Neural progenitor cell (in vitro differentiated cells): ENCODE measurements around the gene CRELD2. TPM values are rescaled to one million over a fixed set of nuclear protein-coding genes. Genes with fewer than 3 reads are reported as not detected.

Experiments
- DNase-seq: peaks from one replicate; pipeline ENCODE4 v3.0.0-alpha.2; 2016; ENCODE audit warnings: low spot score
- H2AFZ ChIP-seq: fragments of 200-600 bp; sonication (generic); replicated peaks from 2 replicates; pipeline ENCODE4 v1.6.1; 2016; ENCODE audit warnings: antibody characterized with exemption
- H3F3A ChIP-seq: fragments of 200-600 bp; sonication (generic); 2 replicates; pipeline ENCODE4 v1.6.1; 2016; ENCODE audit warnings: antibody characterized with exemption, low read depth
- H3K27ac ChIP-seq: fragments of 200-600 bp; sonication (generic); 2 replicates; pipeline ENCODE4 v1.5.1; 2016; ENCODE audit warnings: mild to moderate bottlenecking
- H3K27me3 ChIP-seq: fragments of 200-600 bp; sonication (generic); 2 replicates; pipeline ENCODE4 v1.6.1; 2016; ENCODE audit warnings: mild to moderate bottlenecking, moderate library complexity
- H3K36me3 ChIP-seq: fragments of 200-600 bp; sonication (generic); 2 replicates; pipeline ENCODE4 v1.5.1; 2016
- H3K4me1 ChIP-seq: fragments of 200-600 bp; sonication (generic); 2 replicates; pipeline ENCODE4 v1.6.1; 2016; ENCODE audit warnings: mixed run types
- H3K4me2 ChIP-seq: fragments of 200-600 bp; sonication (generic); 2 replicates; pipeline ENCODE4 v1.6.1; 2016
- H3K4me3 ChIP-seq: fragments of 200-600 bp; sonication (generic); 2 replicates; pipeline ENCODE4 v1.5.1; 2016
- H3K79me2 ChIP-seq: fragments of 200-600 bp; sonication (generic); 2 replicates; pipeline ENCODE4 v1.6.1; 2016; ENCODE audit warnings: low read depth
- H3K9ac ChIP-seq: fragments of 200-600 bp; sonication (generic); 2 replicates; pipeline ENCODE4 v1.6.1; 2016
- H3K9me3 ChIP-seq: fragments of 200-600 bp; sonication (generic); 2 replicates; pipeline ENCODE4 v1.5.1; 2016; ENCODE audit warnings: low read depth
- H4K20me1 ChIP-seq: fragments of 200-600 bp; sonication (generic); 2 replicates; pipeline ENCODE4 v1.6.1; 2016; ENCODE audit warnings: low read depth
- H3K27ac Mint-ChIP-seq: 3 replicates; pipeline ENCODE4 v1.8.0; 2021; ENCODE audit warnings: mixed read lengths
- H3K27me3 Mint-ChIP-seq: 2 replicates; pipeline ENCODE4 v1.8.0; 2022; ENCODE audit warnings: low read depth, mild to moderate bottlenecking, inconsistent platforms, moderate library complexity, mixed read lengths; ENCODE audit not compliant: insufficient read depth
- H3K36me3 Mint-ChIP-seq: 3 replicates; pipeline ENCODE4 v1.8.0; 2021; ENCODE audit warnings: mixed read lengths
- H3K4me1 Mint-ChIP-seq: 3 replicates; pipeline ENCODE4 v1.8.0; 2021; ENCODE audit warnings: mixed read lengths
- H3K4me3 Mint-ChIP-seq: 3 replicates; pipeline ENCODE4 v1.8.0; 2021; ENCODE audit warnings: mild to moderate bottlenecking, moderate library complexity, mixed read lengths
- H3K9me3 Mint-ChIP-seq: 3 replicates; pipeline ENCODE4 v1.8.0; 2020; ENCODE audit warnings: mixed read lengths
- EZH2 ChIP-seq: fragments of 200-600 bp; sonication (generic); IDR thresholded peaks from 2 replicates; pipeline ENCODE4 v1.6.1; 2017; ENCODE audit warnings: antibody characterized with exemption, mild to moderate bottlenecking, moderate library complexity
- EZH2phosphoT487 ChIP-seq: fragments of 200-600 bp; sonication (generic); IDR thresholded peaks from 2 replicates; pipeline ENCODE4 v1.6.1; 2017; ENCODE audit warnings: antibody characterized with exemption
- total RNA-seq: library from RNA; depleted of rRNA; stranded (reverse); fragments of >200 nt; gene quantifications from 2 replicates; pipeline ENCODE4 v1.2.3, GENCODE V29; 2015; ENCODE audit warnings: low replicate concordance
- TF ChIP-seq, protein P1 (sequence below): fragments of 200-600 bp; sonication (generic); IDR thresholded peaks from 2 replicates; pipeline ENCODE4 v1.5.1; 2017; ENCODE audit warnings: antibody characterized with exemption, mild to moderate bottlenecking

Gene CRELD2
- total RNA-seq, 1 donor from 2014 or later: 12.2 TPM

DNA sequence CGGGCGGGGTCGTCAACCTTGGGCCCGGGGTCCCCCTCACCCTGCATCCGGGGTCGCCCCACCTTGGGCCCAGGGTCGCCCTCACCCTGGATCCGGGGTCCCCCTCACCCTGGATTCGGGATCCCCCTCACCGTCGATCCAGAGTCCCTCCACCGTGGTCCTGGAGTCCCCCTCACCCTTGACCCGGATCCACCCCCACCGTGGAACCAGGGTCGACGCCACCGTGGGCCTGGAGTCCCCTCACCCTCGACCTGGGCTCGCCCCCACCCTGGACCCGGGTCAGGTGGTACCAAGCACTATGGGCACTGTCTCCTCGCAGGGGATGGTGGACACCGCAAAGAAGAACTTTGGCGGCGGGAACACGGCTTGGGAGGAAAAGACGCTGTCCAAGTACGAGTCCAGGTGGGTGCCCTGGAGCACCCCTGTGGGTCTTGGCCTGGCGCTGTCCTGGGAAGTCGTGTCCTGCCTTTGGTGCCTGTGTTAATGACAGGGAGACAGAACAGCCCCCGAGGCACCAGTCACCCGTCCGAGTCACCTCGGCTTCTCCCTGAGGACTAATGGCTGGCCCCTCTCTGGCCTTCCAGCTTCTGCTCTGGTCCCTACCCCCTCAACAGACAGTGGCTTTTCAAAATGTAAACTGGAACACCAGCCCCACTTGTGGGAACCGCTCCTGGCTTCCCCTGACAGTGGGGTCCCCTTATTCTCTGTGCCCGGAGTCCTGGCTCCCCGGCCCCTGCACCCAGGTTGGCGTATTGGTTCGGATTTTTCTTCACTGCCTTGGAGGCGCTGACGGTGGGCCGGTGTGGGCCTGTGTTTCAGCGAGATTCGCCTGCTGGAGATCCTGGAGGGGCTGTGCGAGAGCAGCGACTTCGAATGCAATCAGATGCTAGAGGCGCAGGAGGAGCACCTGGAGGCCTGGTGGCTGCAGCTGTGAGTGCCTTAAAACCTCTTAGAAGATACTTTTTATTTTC lies 762 bp downstream of the CRELD2 start:
- peaks cover 14% of the 10 kb centered on the region for H3K4me1 Mint-ChIP-seq

DNA sequence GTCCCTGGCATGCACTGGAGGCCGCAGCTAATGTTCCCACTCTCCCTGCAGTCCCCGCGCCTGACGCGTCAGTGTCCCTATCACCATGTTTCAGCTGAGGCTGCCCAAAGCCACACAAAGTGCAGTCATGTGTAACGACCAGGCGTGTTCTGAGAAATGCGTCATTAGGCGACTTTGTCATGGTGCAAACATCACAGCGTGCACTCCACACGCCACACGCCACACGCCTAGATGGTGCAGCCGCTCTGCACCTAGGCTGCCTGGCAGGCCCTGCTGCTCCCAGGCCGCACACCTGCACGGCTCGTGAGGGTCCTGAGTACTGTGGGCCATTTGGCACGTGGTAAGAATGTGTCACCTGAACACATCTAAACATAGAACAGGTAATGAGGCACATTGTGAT lies 2.4 kb downstream of the CRELD2 start:
- H3K4me1 Mint-ChIP-seq: peaks cover 17% of the 10 kb centered on the region
- TF ChIP-seq, protein P1, sequence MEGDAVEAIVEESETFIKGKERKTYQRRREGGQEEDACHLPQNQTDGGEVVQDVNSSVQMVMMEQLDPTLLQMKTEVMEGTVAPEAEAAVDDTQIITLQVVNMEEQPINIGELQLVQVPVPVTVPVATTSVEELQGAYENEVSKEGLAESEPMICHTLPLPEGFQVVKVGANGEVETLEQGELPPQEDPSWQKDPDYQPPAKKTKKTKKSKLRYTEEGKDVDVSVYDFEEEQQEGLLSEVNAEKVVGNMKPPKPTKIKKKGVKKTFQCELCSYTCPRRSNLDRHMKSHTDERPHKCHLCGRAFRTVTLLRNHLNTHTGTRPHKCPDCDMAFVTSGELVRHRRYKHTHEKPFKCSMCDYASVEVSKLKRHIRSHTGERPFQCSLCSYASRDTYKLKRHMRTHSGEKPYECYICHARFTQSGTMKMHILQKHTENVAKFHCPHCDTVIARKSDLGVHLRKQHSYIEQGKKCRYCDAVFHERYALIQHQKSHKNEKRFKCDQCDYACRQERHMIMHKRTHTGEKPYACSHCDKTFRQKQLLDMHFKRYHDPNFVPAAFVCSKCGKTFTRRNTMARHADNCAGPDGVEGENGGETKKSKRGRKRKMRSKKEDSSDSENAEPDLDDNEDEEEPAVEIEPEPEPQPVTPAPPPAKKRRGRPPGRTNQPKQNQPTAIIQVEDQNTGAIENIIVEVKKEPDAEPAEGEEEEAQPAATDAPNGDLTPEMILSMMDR: no peak
- TF ChIP-seq EZH2 (no peak), EZH2phosphoT487 (no peak)
- peaks cover 6% of the 10 kb centered on the region for H3K27me3 Mint-ChIP-seq
- DNase-seq: no peak
- no peak overlapping the region for H3K27ac Mint-ChIP-seq
- Histone ChIP-seq H3K4me2 (no peak overlapping the region), H2AFZ (no peak overlapping the region), H3K9me3 (no peaks in the 10 kb centered on the region), H4K20me1 (peaks cover 2% of the 10 kb centered on the region), H3K4me3 (no peak overlapping the region), H3K79me2 (peaks cover 11% of the 10 kb centered on the region), H3K4me1 (no peaks in the 10 kb centered on the region), H3K36me3 (no peaks in the 10 kb centered on the region), H3F3A (peaks cover 11% of the 10 kb centered on the region), H3K27me3 (peaks cover 8% of the 10 kb centered on the region), H3K27ac (no peak overlapping the region), H3K9ac (no peak overlapping the region)
- H3K4me3 Mint-ChIP-seq: peak overlapping the region; percentile 67
- no peaks in the 10 kb centered on the region for H3K9me3 Mint-ChIP-seq
- H3K36me3 Mint-ChIP-seq: peaks cover 4% of the 10 kb centered on the region

More for the DNA sequence above, 762 bp downstream of the CRELD2 start:
- H3K9me3 ChIP-seq: no peaks in the 10 kb centered on the region
- H3K9ac ChIP-seq: peak overlapping the region; percentile 66
- no peaks in the 10 kb centered on the region for H3K36me3 ChIP-seq
- no peak for DNase-seq
- H3K4me2 ChIP-seq: peak overlapping the region; percentile 99
- H3K4me1 ChIP-seq: no peaks in the 10 kb centered on the region
- Mint-ChIP-seq H3K27ac (no peak overlapping the region), H3K36me3 (peaks cover 2% of the 10 kb centered on the region), H3K4me3 (peak overlapping the region; percentile 83), H3K9me3 (no peaks in the 10 kb centered on the region), H3K27me3 (peaks cover 6% of the 10 kb centered on the region)
- peak overlapping the region; percentile 70 for H2AFZ ChIP-seq
- peaks cover 8% of the 10 kb centered on the region for H3K27me3 ChIP-seq
- peaks cover 16% of the 10 kb centered on the region for H4K20me1 ChIP-seq
- peaks cover 11% of the 10 kb centered on the region for H3K79me2 ChIP-seq
- no peak overlapping the region for H3K27ac ChIP-seq
- TF ChIP-seq EZH2phosphoT487 (no peak), EZH2 (no peak)
- TF ChIP-seq, protein P1: no peak
- peaks cover 11% of the 10 kb centered on the region for H3F3A ChIP-seq
- H3K4me3 ChIP-seq: peak overlapping the region; percentile 84

DNA sequence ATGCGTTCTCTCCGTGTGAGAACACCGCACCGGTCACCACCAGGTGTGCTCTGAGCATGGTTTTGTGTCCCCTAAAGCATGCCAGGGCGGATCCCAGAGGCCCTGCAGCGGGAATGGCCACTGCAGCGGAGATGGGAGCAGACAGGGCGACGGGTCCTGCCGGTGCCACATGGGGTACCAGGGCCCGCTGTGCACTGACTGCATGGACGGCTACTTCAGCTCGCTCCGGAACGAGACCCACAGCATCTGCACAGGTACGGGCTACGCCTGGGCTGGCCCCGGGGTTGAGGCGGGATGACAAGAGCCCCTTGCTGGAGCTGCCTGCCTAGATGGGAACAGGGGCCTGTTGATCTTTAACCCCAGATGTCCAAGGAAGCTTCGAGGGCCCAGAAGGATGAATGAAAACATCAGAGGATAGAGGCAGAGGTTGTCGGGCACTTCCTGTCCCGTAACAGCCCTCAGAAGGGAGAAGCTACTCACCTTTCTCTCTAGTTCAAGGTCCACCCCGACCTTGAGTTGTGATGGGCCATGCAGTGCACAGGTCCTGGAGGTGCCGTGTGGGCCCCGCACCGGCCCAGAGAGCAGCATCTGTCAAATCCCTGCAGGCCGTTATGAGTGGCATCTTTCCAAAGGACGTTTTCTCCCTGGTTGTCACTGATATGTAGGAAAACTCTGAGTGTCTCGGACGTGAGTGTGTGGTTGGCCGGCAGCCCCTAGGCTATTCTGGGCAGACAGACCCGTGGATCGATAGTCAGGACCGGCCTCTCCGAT lies 3.3 kb downstream of the CRELD2 start:
- no peaks in the 10 kb centered on the region for H3K9me3 Mint-ChIP-seq
- H3K4me3 ChIP-seq: no peak overlapping the region

More for the DNA sequence above, 3.3 kb downstream of the CRELD2 start:
- Histone ChIP-seq H3K9me3 (no peaks in the 10 kb centered on the region), H3K36me3 (no peaks in the 10 kb centered on the region), H3K4me1 (no peaks in the 10 kb centered on the region), H3K79me2 (peaks cover 6% of the 10 kb centered on the region), H3K27ac (no peak overlapping the region), H3K4me2 (no peak overlapping the region), H4K20me1 (no peaks in the 10 kb centered on the region), H3K27me3 (peaks cover 8% of the 10 kb centered on the region), H3F3A (peaks cover 11% of the 10 kb centered on the region), H2AFZ (no peak overlapping the region), H3K9ac (no peak overlapping the region)
- Mint-ChIP-seq H3K4me1 (peaks cover 21% of the 10 kb centered on the region), H3K27me3 (peaks cover 6% of the 10 kb centered on the region), H3K27ac (no peak overlapping the region), H3K36me3 (peaks cover 4% of the 10 kb centered on the region), H3K4me3 (no peak overlapping the region)
- TF ChIP-seq, protein P1: no peak
- TF ChIP-seq EZH2phosphoT487: no peak
- TF ChIP-seq EZH2: no peak
- no peak for DNase-seq
